CD14-positive monocyte (primary cell): ENCODE measurements around the gene DLEC1. TPM values are rescaled to one million over a fixed set of nuclear protein-coding genes. Genes with fewer than 3 reads are reported as not detected.
"Not testable (repeated sequence)": the region's sequence is repeated elsewhere in the genome, so short reads cannot be mapped to it uniquely, and the experiment has no call there.

Source experiments
- DNase-seq, 3 donors: peaks; one replicate each; pipeline ENCODE4 v3.0.0-alpha.2; 2011 to 2022
- H2AFZ ChIP-seq: 2 replicates; pipeline ENCODE4 v1.6.0; 2012; ENCODE audit warnings: mild to moderate bottlenecking, low read depth, low read length, inconsistent platforms; ENCODE audit not compliant: insufficient read depth, poor library complexity, severe bottlenecking
- H3K27ac ChIP-seq, 2 donors: 1 replicate in 1 of 2; 2 replicates in 1 of 2; pipeline ENCODE4 v1.5.1; 2012 to 2013; ENCODE audit warnings: low read length in 2 of 2, control low read depth in 1 of 2, inconsistent platforms in 1 of 2, low read depth in 1 of 2, mild to moderate bottlenecking in 1 of 2
- H3K27me3 ChIP-seq, 2 donors: one replicate each; pipeline versions ENCODE4 v1.6.0 to v1.6.1; 2011 to 2013; ENCODE audit warnings: low read length in 2 of 2; ENCODE audit not compliant: control insufficient read depth in 2 of 2, insufficient read depth in 2 of 2
- H3K36me3 ChIP-seq, 2 donors: replicated peaks in 1 of 2; 1 replicate in 1 of 2; 2 replicates in 1 of 2; pipeline versions ENCODE4 v1.5.1 to v1.6.1; 2012 to 2013; ENCODE audit warnings: low read length in 2 of 2, control low read depth in 1 of 2, inconsistent platforms in 1 of 2, mild to moderate bottlenecking in 1 of 2; ENCODE audit not compliant: insufficient read depth in 2 of 2, control insufficient read depth in 1 of 2
- H3K4me1 ChIP-seq, 2 donors: 1 replicate in 1 of 2; 2 replicates in 1 of 2; pipeline versions ENCODE4 v1.5.1 to v1.6.1; 2012 to 2013; ENCODE audit warnings: low read length in 2 of 2, control low read depth in 1 of 2, inconsistent platforms in 1 of 2, mild to moderate bottlenecking in 1 of 2, moderate library complexity in 1 of 2; ENCODE audit not compliant: insufficient read depth in 2 of 2, control insufficient read depth in 1 of 2
- H3K4me2 ChIP-seq: replicated peaks from 2 replicates; pipeline ENCODE3; 2012; ENCODE audit warnings: low read length, moderate library complexity, mild to moderate bottlenecking; ENCODE audit not compliant: poor library complexity, severe bottlenecking; ENCODE audit errors: extremely low read depth
- H3K4me3 ChIP-seq, 3 experiments: fragments of 200-600 bp in 1 of 3; sonication (generic) in 1 of 3; replicated peaks in 1 of 3; 1 replicate in 2 of 3; 2 replicates in 1 of 3; pipeline ENCODE4 v1.5.1; 2011 to 2013; ENCODE audit warnings: low read length in 3 of 3, mild to moderate bottlenecking in 3 of 3, control low read depth in 2 of 3, low read depth in 2 of 3, inconsistent platforms in 1 of 3, moderate library complexity in 1 of 3
- H3K79me2 ChIP-seq: 2 replicates; pipeline ENCODE4 v1.6.0; 2012; ENCODE audit warnings: mild to moderate bottlenecking, control low read depth, inconsistent platforms, low read length, moderate library complexity; ENCODE audit not compliant: insufficient read depth
- H3K9ac ChIP-seq: 2 replicates; pipeline ENCODE4 v1.6.0; 2017; ENCODE audit warnings: low read length, mild to moderate bottlenecking; ENCODE audit not compliant: insufficient read depth, poor library complexity, severe bottlenecking
- H3K9me3 ChIP-seq, 2 donors: replicated peaks in 1 of 2; 1 replicate in 1 of 2; 2 replicates in 1 of 2; pipeline versions ENCODE4 v1.5.1 to v1.6.1; 2012 to 2013; ENCODE audit warnings: low read length in 2 of 2, control low read depth in 1 of 2; ENCODE audit not compliant: control insufficient read depth in 1 of 2, insufficient read depth in 1 of 2
- H4K20me1 ChIP-seq: 2 replicates; pipeline ENCODE4 v1.6.0; 2012; ENCODE audit warnings: mild to moderate bottlenecking, low read length, control low read depth, moderate library complexity; ENCODE audit not compliant: insufficient read depth
- H3K27ac Mint-ChIP-seq, 7 donors: one replicate each; pipeline ENCODE4 v1.8.0; 2020; ENCODE audit warnings: mild to moderate bottlenecking in 7 of 7, mixed read lengths in 7 of 7, moderate library complexity in 6 of 7, inconsistent platforms in 2 of 7
- H3K27me3 Mint-ChIP-seq, 3 donors: one replicate each; pipeline ENCODE4 v1.8.0; 2021 to 2022; ENCODE audit warnings: low read depth in 3 of 3, mild to moderate bottlenecking in 3 of 3, mixed read lengths in 3 of 3, moderate library complexity in 3 of 3, inconsistent platforms in 1 of 3
- H3K36me3 Mint-ChIP-seq, 2 donors: one replicate each; pipeline ENCODE4 v1.8.0; 2020; ENCODE audit warnings: mixed read lengths in 2 of 2, inconsistent platforms in 1 of 2, mild to moderate bottlenecking in 1 of 2
- H3K4me1 Mint-ChIP-seq: one replicate; pipeline ENCODE4 v1.8.0; 2020; ENCODE audit warnings: mild to moderate bottlenecking, mixed read lengths
- H3K4me3 Mint-ChIP-seq, 2 donors: one replicate each; pipeline ENCODE4 v1.8.0; 2020; ENCODE audit warnings: mild to moderate bottlenecking in 2 of 2, mixed read lengths in 2 of 2, moderate library complexity in 1 of 2
- H3K9me3 Mint-ChIP-seq, 7 donors: one replicate each; pipeline ENCODE4 v1.8.0; 2020 to 2022; ENCODE audit warnings: mixed read lengths in 7 of 7, mild to moderate bottlenecking in 6 of 7, moderate library complexity in 6 of 7, inconsistent platforms in 2 of 7
- CTCF ChIP-seq: fragments of 200-600 bp; IDR thresholded peaks from one replicate; pipeline ENCODE4 v1.8.0; 2022; ENCODE audit warnings: antibody characterized with exemption, mild to moderate bottlenecking
- WGBS: methylation state at CpG from one replicate; pipeline ENCODE4 v1.1.5; 2013; ENCODE audit warnings: missing lambda C conversion rate; ENCODE audit not compliant: insufficient coverage; 5-methylcytosine and 5-hydroxymethylcytosine counted together
- intact Hi-C, 2 donors: fragments of 100-400 bp; cut with micrococcal nuclease; formaldehyde crosslinking; loops; one replicate each; pipeline versions ENCODE4 v1.15.0 to v1.15.1; 2023
- polyA plus RNA-seq, 3 donors: library from polyadenylated mRNA; depleted of rRNA in 1 of 3; unstranded in 2 of 3; stranded (reverse) in 1 of 3; fragments of 300-500 nt in 2 of 3; fragments of >200 nt in 1 of 3; fragmentation: Illumina TruSeq in 2 of 3; gene quantifications; 1 replicate in 2 of 3; 2 replicates in 1 of 3; pipeline ENCODE4 v1.2.3, GENCODE V29; 2012 to 2021

Gene DLEC1
- polyA plus RNA-seq, 3 donors = 0.11 to 0.81 (median 0.14) TPM

DNA sequence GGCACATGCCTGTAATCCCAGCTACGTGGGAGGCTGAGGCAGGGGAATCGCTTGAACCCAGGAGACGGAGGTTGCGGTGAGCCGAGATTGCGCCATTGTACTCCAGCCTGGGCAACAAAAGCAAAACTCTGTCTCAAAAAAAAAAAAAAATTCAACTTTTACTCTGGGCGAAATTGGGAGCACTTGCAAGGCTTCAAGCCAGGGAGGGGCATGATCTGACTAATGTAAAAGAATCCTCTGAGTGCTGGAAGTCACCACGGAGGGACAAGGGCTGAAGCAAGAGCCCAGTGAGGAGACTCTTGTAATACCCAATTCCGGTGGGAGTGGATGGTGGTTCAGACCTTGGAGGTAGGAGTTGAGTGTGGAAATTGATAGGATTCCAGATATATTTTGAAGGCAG, 4.7 kb upstream of the DLEC1 start:
- H4K20me1 ChIP-seq, H3K4me3 ChIP-seq, H3K9ac ChIP-seq, H3K9me3 Mint-ChIP-seq, H2AFZ ChIP-seq, H3K79me2 ChIP-seq, H3K27ac ChIP-seq, DNase-seq, H3K4me3 Mint-ChIP-seq, H3K36me3 Mint-ChIP-seq, intact Hi-C loops, H3K9me3 ChIP-seq, H3K36me3 ChIP-seq, H3K4me2 ChIP-seq: not testable (repeated sequence)
- peaks cover 33 to 36% of the 10 kb centered on the region in 2 donors for H3K4me1 ChIP-seq
- Mint-ChIP-seq H3K4me1 (peaks cover 34% of the 10 kb centered on the region), H3K27ac (peak overlapping the region in 1 of 7 donors; percentile 26), H3K27me3 (peaks cover 21 to 36% (median 33%) of the 10 kb centered on the region in 3 donors)
- WGBS = 72% methylated on average over 7 of the region's 9 CpGs
- H3K27me3 ChIP-seq = peaks cover 5 to 29% of the 10 kb centered on the region in 2 donors

DNA sequence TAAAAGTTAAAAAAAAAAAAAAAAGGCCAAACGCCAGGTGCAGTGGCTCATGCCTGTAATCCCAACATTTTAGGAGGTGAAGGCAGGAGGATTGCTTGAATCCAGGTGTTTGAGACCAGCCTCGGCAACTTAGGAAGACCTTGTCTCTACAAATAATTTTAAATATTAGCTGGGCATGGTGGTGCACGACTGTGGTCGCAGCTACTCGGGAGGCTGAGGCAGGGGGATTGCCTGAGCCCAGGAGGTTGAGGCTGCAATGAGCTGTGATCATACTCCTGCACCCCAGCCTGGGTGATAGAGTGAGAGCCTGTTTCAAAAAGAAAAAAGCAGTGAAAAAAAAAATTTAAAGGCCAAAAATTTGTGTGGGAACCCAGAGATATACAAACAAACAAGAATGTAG, 2.7 kb upstream of the DLEC1 start:
- Mint-ChIP-seq H3K36me3 (peaks cover 0 to 6% of the 10 kb centered on the region in 2 donors), H3K4me1 (peaks cover 35% of the 10 kb centered on the region), H3K27ac (peak overlapping the region in 1 of 7 donors; percentile 33), H3K27me3 (peaks cover 7 to 21% (median 14%) of the 10 kb centered on the region in 3 donors), H3K9me3 (peaks cover 0 to 2% (median 0%) of the 10 kb centered on the region in 7 donors), H3K4me3 (no peak overlapping the region)
- DNase-seq = no peak
- Histone ChIP-seq H4K20me1 (no peaks in the 10 kb centered on the region), H3K27ac (no peak overlapping the region), H2AFZ (no peak overlapping the region), H3K9ac (no peak overlapping the region), H3K27me3 (peaks cover 0 to 13% of the 10 kb centered on the region in 2 donors), H3K4me1 (peaks cover 29 to 32% of the 10 kb centered on the region in 2 donors), H3K4me3 (no peak overlapping the region), H3K4me2 (no peak overlapping the region), H3K79me2 (no peaks in the 10 kb centered on the region), H3K36me3 (no peaks in the 10 kb centered on the region), H3K9me3 (no peaks in the 10 kb centered on the region)
- WGBS = 100% methylated on average over 3 of the region's 5 CpGs
- intact Hi-C loops = no loop called here
- TF ChIP-seq CTCF = no peak
